GM13976 (cell line): ENCODE results near the gene MGST3.
"Not testable (repeated sequence)": the region's sequence is repeated elsewhere in the genome, so short reads cannot be mapped to it uniquely, and the experiment has no call there.

Source experiments
- DNase-seq: peaks from one replicate; pipeline ENCODE4 v3.0.0; 2012; ENCODE audit warnings: low spot score
- CTCF ChIP-seq: IDR thresholded peaks from 2 replicates; pipeline ENCODE4 v1.5.1; 2012; ENCODE audit warnings: borderline replicate concordance, mild to moderate bottlenecking; ENCODE audit not compliant: insufficient read depth; ENCODE audit errors: extremely low read depth, missing control alignments, control extremely low read depth
- in situ Hi-C: fragments of 300-500 bp; cut with MboI; formaldehyde crosslinking; loops from one replicate; pipeline ENCODE4 v1.12.0; 2022; ENCODE audit warnings: low sequenced_read_pairs, mixed read lengths, inconsistent platforms; ENCODE audit not compliant: unreplicated experiment

Gene MGST3

DNA sequence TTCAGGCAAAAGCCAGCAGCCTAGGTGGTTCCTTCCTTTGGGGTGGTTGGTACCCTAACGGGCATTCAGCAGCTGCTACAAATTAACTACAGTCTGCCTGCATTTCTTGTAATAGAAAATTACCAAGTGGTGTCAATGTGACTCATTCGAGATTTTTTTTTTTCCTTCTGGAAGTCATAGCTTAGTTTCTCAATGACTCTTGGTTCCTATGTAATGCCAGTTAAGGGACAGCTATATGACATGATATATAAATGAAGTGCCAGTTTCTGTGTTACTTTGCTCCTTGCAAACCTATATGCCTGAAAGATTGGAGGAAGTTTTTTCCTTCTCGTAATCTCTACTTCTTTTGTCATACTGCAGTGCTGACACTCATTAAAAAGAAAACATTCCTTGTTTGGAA is 2.6 kb downstream of the MGST3 start:
- no peak for TF ChIP-seq CTCF
- in situ Hi-C loops = no loop called here
- no peak for DNase-seq

DNA sequence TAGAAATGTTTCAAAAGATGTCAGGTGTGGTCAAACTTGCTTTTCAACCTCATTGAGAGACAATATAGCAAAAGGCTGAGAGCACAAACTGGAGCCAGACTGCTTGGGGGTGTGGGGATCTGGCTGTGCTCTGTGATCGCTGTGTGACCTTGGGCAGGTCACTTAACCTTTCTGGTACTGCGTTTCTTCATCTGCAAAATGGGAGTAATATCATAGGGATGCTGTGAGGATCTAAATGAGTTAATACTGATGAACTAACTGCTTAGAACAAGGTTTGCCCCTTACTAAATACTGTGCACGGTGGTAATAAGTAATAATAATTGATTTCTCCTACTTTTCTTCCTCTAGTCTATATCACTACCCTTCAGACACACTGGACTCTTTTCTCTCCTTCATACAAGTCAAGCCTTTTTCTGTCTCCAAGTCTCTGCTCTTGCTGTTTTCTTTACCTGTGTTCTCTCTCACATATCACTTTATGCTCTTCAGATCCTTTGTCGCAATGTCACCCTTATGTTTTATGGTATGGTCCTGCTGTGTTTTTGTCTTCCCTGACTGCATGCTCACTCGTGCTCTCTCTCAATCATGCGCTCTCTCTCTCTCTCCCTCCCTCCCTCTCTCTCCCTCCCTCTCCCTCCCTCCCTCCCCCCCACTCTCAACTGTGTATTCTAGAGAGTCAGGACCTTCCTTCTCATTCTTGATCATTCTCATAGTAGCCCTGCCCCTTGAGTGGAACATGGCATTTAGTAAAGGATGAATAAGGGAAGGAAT is 3.3 kb downstream of the MGST3 start:
- in situ Hi-C loops = no loop called here
- no peak for TF ChIP-seq CTCF
- no peak for DNase-seq

DNA sequence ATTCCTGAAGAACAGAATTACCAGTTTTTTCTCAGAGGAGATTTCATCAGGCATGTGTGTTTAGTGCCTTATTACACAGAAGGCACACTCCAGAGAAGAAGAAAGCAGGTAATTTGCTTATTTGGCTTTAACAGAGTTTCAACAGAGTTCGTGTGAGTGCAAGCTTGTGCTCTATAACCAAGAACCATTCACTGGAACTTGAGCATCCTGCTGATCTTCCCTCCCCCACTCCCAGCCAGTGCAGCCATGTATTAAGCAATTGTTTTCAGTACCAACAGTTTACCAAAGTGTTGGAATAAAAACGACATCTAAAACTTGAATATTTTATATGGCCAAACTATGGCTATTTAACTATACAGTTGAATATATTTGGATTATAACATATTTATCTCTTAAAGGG is 4.3 kb downstream of the MGST3 start:
- in situ Hi-C loops = no loop called here
- TF ChIP-seq CTCF = no peak
- DNase-seq = peak; percentile 17

DNA sequence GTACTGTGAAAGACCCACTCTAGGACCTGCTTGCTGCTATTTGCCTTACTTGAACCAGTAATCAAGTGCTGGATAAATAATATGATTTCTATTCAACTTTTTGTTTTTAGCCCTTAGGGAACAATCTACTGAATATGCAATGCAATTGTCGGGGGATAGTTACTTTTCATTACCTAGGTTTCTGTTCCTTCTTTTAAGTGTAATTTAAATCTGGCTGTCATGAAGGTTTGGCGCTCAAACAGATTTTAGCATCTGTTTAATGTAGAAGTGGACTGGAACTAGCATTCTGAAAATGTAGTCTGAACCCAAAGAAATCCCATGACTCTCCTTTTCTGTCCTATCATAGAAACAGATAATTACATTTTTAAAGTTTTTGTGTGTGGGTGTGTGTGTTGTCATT is 4.8 kb downstream of the MGST3 start:
- in situ Hi-C loops = no loop called here
- DNase-seq = no peak
- TF ChIP-seq CTCF = no peak

DNA sequence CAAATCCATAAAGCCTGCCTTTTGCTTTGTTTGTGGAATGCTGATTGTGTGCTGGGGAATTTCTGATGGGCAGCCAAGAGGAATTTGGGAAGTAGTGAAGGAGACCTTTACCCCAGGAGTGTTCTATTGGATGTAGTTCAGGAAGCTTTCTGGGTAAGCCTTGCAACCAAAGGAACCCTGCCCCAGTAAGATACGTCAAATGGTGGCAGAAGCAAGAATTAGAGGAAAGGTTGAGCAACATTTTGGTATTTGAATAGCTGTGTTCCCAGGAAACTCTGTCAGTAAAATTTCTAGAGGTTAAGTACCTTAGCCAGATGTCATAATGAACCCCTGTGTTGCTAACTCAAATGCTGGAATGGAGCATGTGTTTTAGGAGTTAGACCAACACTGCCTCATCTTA is 6.4 kb downstream of the MGST3 start:
- in situ Hi-C loops = no loop called here
- DNase-seq = no peak
- no peak for TF ChIP-seq CTCF

GRCh38 chr1:165638211-165638610 is 7.2 kb downstream of the MGST3 start:
- DNase-seq, in situ Hi-C loops: not testable (repeated sequence)

DNA sequence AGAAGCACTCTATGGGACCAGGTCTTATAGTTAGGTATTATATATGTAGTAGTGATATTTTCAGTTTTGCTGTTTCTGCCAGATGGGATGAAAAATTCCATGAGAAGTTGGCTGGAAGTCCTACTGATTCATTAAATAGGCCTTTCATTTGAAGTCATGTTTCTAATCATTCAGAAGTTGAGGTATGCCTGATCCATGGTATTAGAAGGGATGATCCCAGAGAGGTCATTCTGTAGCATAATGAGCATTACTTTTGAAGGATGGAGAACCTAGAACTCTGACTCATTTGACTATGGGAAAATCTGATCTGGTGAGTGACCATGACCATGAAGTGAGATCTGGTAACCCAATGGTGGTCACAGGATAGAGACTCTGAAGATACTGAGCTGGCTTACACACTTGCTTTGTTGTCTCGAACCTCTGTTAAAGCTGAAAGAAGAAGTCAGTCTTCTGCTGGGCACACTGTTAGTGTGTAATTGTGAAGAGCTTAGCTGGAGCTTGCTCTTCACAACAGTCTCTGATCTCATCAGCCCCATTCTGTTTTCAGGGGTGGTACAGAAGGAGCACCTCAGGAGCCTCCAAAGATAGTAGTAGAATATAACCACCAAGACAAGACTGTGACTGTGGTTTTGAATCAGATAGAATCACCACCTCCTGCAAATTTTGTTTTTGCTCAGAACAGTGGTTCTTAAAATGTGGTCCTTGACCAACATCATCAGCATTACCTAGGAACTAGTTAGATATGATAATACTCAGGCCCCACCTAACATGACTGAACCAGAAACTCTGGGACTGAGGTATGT is 9.0 kb downstream of the MGST3 start:
- in situ Hi-C loops = no loop called here
- TF ChIP-seq CTCF = no peak
- DNase-seq = no peak
